Measurements from ENCODE around the gene COL4A4.

- TF ChIP-seq USF1 (CRISPR knock-in tag; IDR thresholded peaks at IDR 0.05) (no peak), E2F5 (CRISPR knock-in tag; IDR thresholded peaks at IDR 0.05) (no peak), ZNF512 (CRISPR knock-in tag; IDR thresholded peaks at IDR 0.05; ENCODE audit: borderline replicate concordance) (no peak), ATF2 (CRISPR knock-in tag; IDR thresholded peaks at IDR 0.05; ENCODE audit: borderline replicate concordance, low read depth) (no peak), CTCF (IDR thresholded peaks at IDR 0.05) (no peak), ZBTB43 (CRISPR knock-in tag; IDR thresholded peaks at IDR 0.05) (no peak)
Observed at GRCh38 chr2:227154986-227155774, 8.8 kb downstream of the COL4A4 start.

Measured in WTC11 (cell line).